NCI-H1694 treated with DMSO at 0.1 percent for 48 hours (cell line): ENCODE results near the gene CENPB.

ENCODE experiments used
- DNase-seq: peaks from one replicate; lab custom pipeline; 2025; lab: John Stamatoyannopoulos, UW

CENPB gene

GRCh38 chr20:3766422-3767109 is 20.0 kb downstream of the CENPB start:
- DNase-seq = no peak

DNA sequence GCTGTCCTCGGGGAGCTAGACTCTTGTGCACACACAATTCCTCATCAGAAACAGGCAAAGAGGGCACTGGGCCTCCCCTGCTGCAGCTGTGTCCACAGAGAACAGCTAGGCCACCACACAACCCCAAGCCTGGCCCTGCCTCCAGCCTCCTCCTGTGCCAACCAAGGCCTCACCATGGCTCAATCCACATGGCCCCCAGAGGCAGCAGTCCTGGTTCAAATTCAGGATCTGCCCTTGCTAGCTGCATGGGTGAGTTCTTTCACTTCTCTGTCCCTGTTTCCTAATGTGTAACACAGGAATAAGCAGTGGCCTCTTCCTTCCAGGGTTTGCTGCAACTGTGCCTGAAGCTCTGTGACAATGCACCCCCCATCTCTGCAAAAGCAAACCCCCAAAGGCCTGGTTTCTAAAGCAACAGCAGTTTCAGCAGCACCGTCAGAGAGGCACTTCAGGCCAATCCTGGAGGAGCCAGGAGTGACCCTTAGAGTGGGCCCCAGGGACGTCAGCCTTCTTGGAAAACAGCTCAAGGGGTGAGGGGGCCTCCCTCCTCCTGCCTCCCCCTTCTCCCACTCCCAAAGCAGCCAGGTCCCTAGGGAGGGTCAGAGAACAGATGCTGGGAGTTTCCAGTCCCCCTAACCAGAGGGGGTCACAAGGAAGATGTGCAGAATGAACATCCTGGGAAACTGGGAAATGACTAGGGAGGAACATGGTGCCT is 21.2 kb downstream of the CENPB start:
- no peak for DNase-seq

- no peak for DNase-seq
Measured at GRCh38 chr20:3764659-3765058, 21.9 kb downstream of the CENPB start.

GRCh38 chr20:3763671-3764601 is 22.6 kb downstream of the CENPB start:
- no peak for DNase-seq

DNA sequence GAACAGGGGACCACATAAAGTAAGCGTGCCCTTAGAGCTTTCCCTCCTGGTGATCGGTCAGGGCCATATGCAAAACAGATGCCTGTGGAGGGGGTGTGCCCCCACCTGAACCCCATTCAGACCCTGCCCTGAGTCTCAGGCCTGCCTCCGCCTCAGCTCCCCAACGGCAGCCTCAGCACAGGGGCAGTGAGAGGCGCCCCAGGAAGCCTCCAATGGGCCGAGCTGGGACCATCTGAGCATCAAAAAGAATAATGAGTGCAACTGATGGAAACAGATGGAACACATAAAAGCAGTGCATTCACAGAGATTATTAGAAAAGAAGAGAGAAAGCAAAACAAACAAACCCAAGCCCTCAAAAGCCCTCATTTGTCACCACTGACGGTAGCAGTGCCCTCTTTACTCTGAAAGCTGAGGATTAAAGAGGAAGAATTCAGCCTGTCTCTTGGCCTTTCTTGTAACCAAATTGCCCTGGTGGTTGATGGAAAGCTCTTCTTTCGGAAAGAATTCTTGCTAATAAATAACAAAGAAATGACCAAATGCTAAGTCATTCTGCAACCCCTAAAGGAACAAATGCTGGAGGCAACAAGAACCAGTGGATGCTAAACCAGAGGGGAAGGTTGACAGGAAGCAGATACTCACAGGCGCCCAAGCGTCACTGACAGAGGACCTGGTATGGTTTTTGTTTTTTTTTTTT is 25.7 kb downstream of the CENPB start:
- DNase-seq = no peak

GRCh38 chr20:3759884-3760283 is 26.7 kb downstream of the CENPB start:
- DNase-seq = no peak

- DNase-seq = no peak
Measured at GRCh38 chr20:3759316-3759823, 27.2 kb downstream of the CENPB start.

DNA sequence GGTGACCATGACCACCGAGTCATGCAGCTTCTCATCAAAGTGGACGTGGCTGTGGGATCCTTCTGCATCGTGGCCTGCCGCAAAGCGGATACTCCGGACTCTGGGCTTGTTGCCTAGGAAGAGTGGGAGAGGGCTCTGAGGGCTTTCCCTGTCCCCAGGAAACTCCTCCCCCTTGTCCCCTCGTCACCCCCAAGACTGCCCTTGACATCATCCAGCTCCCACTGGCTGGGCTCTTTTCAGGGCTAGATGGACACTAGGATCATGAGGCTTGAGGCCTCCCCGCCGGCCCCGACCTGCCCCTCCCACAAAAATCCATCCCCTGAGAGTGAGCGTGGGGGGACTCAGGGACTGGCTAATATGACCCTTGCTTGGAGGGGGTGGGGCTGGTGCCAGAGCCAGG is 28.0 kb downstream of the CENPB start:
- no peak for DNase-seq

DNA sequence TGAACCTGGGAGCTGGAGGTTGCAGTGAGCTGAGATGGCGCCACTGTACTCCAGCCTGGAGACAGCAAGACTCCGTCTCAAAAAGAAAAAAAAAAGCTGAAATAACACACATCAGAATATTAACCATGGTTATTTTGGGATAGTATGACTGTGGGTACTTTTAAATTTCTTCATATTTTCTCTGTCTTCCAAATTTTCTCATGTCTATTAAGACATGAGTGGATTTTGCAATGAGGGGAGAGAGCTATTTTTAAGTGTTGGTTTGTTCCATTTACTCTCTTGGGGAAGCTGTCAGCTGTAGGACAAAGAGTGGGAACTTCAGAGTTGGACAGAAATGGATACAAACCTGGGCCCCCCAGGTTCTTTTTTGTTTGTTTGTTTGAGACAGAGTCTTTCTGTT is 29.3 kb downstream of the CENPB start:
- DNase-seq = no peak

DNA sequence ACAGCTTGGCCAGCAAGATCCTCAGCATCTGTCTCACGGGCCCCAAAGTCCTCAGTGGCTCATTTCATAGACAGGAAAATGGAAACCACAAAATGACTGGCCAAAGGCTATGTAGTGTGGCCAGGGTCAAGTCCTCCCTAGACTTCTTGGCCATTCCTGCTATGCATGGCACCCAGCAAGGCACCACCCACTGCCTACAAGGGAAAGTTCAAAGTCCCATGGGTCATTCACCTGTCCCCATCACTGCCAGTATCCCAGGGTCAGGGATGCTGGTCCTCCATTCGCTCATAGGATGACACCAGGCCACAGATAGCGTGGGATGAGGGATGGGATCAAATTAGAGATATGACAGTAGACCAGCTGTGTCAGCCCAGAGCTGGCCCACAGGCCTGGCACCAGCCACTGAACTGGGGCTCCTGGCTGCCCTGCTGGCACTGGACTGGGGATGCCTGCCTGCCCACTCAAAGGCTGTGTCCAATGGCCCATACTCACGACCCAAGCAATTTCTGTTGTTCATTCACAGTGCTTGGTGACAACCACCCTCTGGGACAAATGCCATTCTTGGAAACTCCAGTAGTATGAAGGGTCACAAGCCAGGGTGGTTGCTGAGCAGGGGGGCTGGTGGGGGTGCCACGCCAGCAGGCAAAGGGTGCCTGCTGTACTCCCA is 30.6 kb downstream of the CENPB start:
- DNase-seq = no peak

- no peak for DNase-seq
Measured at GRCh38 chr20:3755269-3755668, 31.3 kb downstream of the CENPB start.

- DNase-seq = no peak
Measured at GRCh38 chr20:3754276-3754630, 32.3 kb downstream of the CENPB start.

DNA sequence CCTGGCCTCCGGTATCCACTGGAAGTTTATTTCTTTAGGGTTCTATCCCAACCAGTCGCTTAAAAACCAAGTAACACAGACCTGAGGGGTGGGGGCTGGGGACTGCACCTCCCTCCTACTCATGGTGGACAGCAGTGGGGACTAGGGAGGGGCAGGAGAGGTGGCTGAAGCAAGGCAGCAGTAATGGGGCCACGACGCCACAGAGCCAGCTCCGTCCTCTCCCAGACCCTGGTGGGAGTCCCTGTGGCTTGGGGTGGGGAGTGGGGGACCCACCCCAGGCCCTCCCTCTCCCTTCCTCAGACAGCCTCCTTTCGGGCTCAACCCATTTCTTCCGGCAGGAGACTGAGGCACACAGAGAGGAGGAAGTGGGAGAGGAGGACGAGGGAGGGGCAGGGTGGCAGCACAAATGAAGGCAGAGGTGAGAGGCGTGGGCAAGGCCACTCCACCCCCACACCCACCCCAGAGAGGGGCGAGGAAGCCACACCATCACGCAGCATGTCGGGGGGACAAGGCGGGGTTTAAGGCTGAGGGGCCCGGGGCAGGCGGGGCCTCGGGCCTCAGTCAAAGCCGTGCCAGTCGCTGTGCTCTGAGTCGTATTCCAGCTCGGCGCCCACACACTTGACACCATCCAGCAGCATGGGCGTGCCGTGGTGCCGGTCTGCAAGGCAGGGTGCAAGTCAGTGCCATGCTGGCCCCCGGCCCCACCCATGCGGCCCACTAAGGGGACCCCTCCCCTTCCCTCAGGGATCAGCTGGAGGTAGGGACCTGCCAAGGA is 32.9 kb downstream of the CENPB start:
- DNase-seq = no peak

DNA sequence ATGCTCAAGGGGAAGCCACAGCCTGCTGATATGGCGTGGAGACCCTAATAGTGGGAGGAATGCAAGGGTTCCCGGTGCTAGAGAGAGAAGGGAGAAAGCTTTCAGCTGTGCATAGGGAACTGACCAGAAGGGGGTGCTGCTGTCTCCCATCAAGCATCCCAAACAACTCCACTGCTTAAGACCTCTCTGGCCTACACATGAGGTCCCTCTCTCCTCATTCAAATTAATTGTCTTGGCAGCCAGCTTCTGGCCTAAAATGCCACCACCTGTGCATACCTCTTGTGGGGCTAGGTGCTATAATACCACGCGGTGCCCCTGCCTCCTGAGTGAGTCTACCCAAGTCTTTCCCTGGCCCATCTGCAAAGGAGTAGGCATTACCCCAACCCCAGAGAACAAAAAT is 33.4 kb downstream of the CENPB start:
- peak; percentile 66 for DNase-seq

GRCh38 chr20:3752386-3752759 is 34.2 kb downstream of the CENPB start:
- no peak for DNase-seq

GRCh38 chr20:3751675-3752385 is 34.7 kb downstream of the CENPB start:
- DNase-seq = no peak

DNA sequence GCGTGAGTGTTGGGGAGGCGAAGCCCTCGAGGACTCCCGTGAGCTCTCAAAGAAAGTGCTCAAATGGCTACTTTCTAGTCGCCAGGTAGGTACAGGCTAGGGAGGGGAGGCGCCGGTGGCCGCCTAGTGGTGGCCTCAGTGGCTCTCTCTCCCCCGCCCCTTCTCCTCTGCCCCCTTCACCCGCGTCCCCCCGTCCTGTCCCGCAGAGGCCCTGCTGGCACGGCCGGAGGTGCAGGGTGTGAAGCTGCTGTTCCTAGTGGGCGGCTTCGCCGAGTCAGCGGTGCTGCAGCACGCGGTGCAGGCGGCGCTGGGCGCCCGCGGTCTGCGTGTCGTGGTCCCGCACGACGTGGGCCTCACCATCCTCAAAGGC is 35.2 kb downstream of the CENPB start:
- DNase-seq = no peak

DNA sequence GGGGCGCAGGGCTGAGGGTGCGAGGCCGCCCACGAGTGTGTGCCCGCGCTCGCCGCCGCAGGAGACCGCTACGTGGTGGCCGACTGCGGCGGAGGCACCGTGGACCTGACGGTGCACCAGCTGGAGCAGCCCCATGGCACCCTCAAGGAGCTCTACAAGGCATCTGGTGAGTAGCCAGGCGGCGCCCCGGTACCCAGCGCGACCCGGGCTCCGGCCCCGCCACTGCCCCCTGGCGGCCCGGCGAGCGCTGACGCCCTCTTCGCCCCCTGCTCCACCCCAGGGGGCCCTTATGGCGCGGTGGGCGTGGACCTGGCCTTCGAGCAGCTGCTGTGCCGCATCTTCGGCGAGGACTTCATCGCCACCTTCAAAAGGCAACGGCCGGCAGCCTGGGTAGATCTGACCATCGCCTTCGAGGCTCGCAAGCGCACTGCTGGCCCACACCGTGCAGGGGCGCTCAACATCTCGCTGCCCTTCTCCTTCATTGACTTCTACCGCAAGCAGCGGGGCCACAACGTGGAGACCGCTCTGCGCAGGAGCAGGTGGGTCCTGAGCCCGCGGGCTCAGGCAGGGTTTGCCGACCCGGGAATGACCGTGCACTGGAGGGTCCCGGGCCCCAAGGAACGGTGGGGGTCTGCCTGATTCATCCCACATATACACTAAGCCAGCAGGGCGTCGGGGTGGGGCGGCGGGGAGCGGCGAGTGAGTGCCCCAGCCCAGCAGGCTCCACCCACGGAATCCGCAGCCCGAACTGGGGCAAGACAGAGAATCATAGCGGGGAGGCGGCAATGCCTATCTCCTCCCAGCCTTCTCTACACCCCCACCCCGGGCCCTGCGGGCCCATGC is 36.6 kb downstream of the CENPB start:
- DNase-seq = peak; percentile 78

GRCh38 chr20:3749087-3749688 is 37.4 kb downstream of the CENPB start:
- DNase-seq = no peak
